ENCODE results near the gene KCNE2.
"Not testable (repeated sequence)": the region's sequence is repeated elsewhere in the genome, so short reads cannot be mapped to it uniquely, and the experiment has no call there.

GRCh38 chr21:34406102-34406501 is 42.3 kb downstream of the KCNE2 start:
- TF ChIP-seq CTCF (conservative IDR thresholded peaks at IDR 0.05; ENCODE audit: low read depth, low read length); EZH2 (IDR thresholded peaks at IDR 0.05; ENCODE audit: borderline replicate concordance, low read depth, low read length, poor library complexity, severe bottlenecking): not testable (repeated sequence)

Measured in A673 (cell line).